ENCODE results near the gene CFAP74. TPM values are rescaled to one million over a fixed set of nuclear protein-coding genes. Genes with fewer than 3 reads are reported as not detected.

Gene CFAP74
- total and polyA plus RNA-seq, 2 of the 13 experiments (the other 11 are each of a cell fraction or from before 2014, with no cell fraction given) = 0.27 to 0.62 TPM

DNA sequence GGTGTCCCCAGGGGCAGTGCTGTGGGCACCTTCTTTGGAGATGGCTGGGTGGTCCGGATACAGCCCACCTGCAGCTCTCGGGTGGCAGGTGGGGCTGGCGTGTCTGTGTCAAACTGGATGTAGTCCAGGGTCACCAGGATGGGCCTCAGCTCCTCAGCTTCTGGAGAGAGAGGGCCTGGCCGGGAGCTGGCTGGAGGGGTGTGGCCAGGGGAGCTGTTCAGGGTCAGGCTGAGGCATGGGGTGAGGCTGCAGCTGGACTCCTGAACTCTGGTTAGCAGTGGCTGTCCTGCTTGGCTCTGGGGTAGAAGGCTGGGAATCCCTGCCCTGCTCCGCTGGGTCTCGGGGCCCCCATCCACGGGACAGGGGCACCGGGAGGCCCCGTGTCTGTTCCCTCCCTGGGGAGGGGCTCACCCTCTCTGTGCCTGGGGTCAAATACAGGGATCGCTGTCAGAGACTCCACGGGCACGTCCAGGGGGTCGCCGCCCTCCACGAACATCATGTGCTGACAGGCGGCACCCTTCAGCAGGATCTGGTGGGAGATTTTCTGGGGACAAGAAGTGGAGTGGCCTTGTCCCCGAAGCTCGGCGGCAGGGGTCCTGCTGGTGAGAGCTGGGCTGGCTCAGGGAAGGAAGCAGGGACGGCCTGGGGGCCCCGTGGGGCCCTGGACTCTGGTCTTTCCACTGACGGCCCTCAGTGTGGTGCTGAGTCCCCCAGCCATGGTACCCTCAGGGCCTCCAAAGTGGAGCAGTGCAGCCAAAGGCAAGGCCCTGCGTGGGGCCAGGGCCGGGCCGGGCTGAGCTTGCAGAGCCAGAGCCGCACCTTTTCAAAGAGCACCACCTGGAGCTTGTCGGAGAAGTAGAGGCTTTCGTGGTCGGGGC lies 80.4 kb downstream of the CFAP74 start (continued):
- TF ChIP-seq DPF2 (CRISPR knock-in tag; IDR thresholded peaks at IDR 0.05; ENCODE audit: borderline replicate concordance, low read depth) (no peak), ATF7-NPFF (CRISPR knock-in tag; IDR thresholded peaks at IDR 0.05; ENCODE audit: low read depth) (no peak; the same call in 1 of the 2 replicates), ZFP37 (CRISPR knock-in tag; IDR thresholded peaks at IDR 0.05; ENCODE audit: borderline replicate concordance) (no peak), STAT5B (CRISPR knock-in tag; IDR thresholded peaks at IDR 0.05) (no peak), CBX1 (IDR thresholded peaks at IDR 0.05; ENCODE audit: low read depth) (no peak), ZBTB7B (CRISPR knock-in tag; IDR thresholded peaks at IDR 0.05) (peak; percentile 53), AFF4 (CRISPR knock-in tag; IDR thresholded peaks at IDR 0.05) (0 out of 2 replicates have a peak, but pooled peaks have one; percentile 49), REXO4 (CRISPR knock-in tag; IDR thresholded peaks at IDR 0.05; ENCODE audit: borderline replicate concordance) (no peak), PAWR (CRISPR knock-in tag; IDR thresholded peaks at IDR 0.05; ENCODE audit: borderline replicate concordance) (no peak), GZF1 (CRISPR knock-in tag; IDR thresholded peaks at IDR 0.05) (0 out of 2 replicates have a peak, but pooled peaks have one; percentile 31), ZNF792 (CRISPR knock-in tag; IDR thresholded peaks at IDR 0.05) (peak; percentile 44; the same call in 1 of the 2 replicates), EEA1 (CRISPR knock-in tag; IDR thresholded peaks at IDR 0.05; ENCODE audit: borderline replicate concordance) (no peak), KDM4B (CRISPR knock-in tag; IDR thresholded peaks at IDR 0.05) (no peak), SNAI1 (CRISPR knock-in tag; IDR thresholded peaks at IDR 0.05; ENCODE audit: borderline replicate concordance) (no peak; the same call in 1 of the 2 replicates), TEAD3 (CRISPR knock-in tag; optimal IDR thresholded peaks at IDR 0.05; ENCODE audit: borderline replicate concordance) (no peak), ZNF18 (CRISPR knock-in tag; IDR thresholded peaks at IDR 0.05; ENCODE audit: insufficient replicate concordance) (peak; percentile 74), ZSCAN31 (CRISPR knock-in tag; IDR thresholded peaks at IDR 0.05; ENCODE audit: low read depth) (no peak), IKZF4 (CRISPR knock-in tag; IDR thresholded peaks at IDR 0.05; ENCODE audit: borderline replicate concordance, low read depth, not compliant biosample characterization) (no peak), SP1 (IDR thresholded peaks at IDR 0.05) (no peak), SP1 (CRISPR knock-in tag; IDR thresholded peaks at IDR 0.05) (no peak), ZNF552 (CRISPR knock-in tag; IDR thresholded peaks at IDR 0.05; ENCODE audit: borderline replicate concordance) (no peak), SNAPC5 (CRISPR knock-in tag; IDR thresholded peaks at IDR 0.05; ENCODE audit: borderline replicate concordance) (no peak), MTA1 (CRISPR knock-in tag; IDR thresholded peaks at IDR 0.05; ENCODE audit: borderline replicate concordance) (peak; percentile 88; the same call in 1 of the 2 replicates)
- TF ChIP-seq, protein P1, sequence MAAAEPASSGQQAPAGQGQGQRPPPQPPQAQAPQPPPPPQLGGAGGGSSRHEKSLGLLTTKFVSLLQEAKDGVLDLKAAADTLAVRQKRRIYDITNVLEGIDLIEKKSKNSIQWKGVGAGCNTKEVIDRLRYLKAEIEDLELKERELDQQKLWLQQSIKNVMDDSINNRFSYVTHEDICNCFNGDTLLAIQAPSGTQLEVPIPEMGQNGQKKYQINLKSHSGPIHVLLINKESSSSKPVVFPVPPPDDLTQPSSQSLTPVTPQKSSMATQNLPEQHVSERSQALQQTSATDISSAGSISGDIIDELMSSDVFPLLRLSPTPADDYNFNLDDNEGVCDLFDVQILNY (CRISPR knock-in tag; conservative IDR thresholded peaks at IDR 0.05) = no peak

All from HepG2 (cell line).